Activated CD4-positive, alpha-beta T cell treated with anti-CD3 and anti-CD28 coated beads, Interleukin-2, amount 50 U/mL, for 24 hours (primary cell): ENCODE results near the gene MIER2.

Experiments used
- DNase-seq, 2 donors: peaks; one replicate each; pipeline ENCODE4 v3.0.0-alpha.2; 2020; ENCODE audit warnings: low read depth in 1 of 2, low spot score in 1 of 2

The MIER2 gene

GRCh38 chr19:379796-380195 is 35.2 kb upstream of the MIER2 start:
- no peak for DNase-seq

- DNase-seq: no peak
Observed at GRCh38 chr19:378706-379105, 34.1 kb upstream of the MIER2 start.

GRCh38 chr19:377801-378581 is 33.4 kb upstream of the MIER2 start:
- DNase-seq: no peak

GRCh38 chr19:376111-376470 is 31.5 kb upstream of the MIER2 start:
- DNase-seq: no peak

GRCh38 chr19:375395-376110 is 31.0 kb upstream of the MIER2 start:
- no peak for DNase-seq

- DNase-seq: no peak
Observed at GRCh38 chr19:374886-375235, 30.3 kb upstream of the MIER2 start.

GRCh38 chr19:374183-374885 is 29.7 kb upstream of the MIER2 start:
- no peak for DNase-seq

- no peak for DNase-seq
Observed at GRCh38 chr19:373391-374182, 29.0 kb upstream of the MIER2 start.

- no peak for DNase-seq
Observed at GRCh38 chr19:372306-372890, 27.8 kb upstream of the MIER2 start.

GRCh38 chr19:371501-372168 is 27.0 kb upstream of the MIER2 start:
- DNase-seq: no peak

- DNase-seq: no peak
Observed at GRCh38 chr19:370641-371330, 26.2 kb upstream of the MIER2 start.

GRCh38 chr19:369876-370275 is 25.3 kb upstream of the MIER2 start:
- no peak for DNase-seq

GRCh38 chr19:369256-369655 is 24.7 kb upstream of the MIER2 start:
- DNase-seq: no peak

GRCh38 chr19:368630-369024 is 24.0 kb upstream of the MIER2 start:
- no peak for DNase-seq

- no peak for DNase-seq
Observed at GRCh38 chr19:367963-368629, 23.5 kb upstream of the MIER2 start.

- no peak for DNase-seq
Observed at GRCh38 chr19:367561-367960, 23.0 kb upstream of the MIER2 start.

GRCh38 chr19:366951-367350 is 22.4 kb upstream of the MIER2 start:
- no peak for DNase-seq

- no peak for DNase-seq
Observed at GRCh38 chr19:366205-366783, 21.7 kb upstream of the MIER2 start.
